ENCODE measurements around the gene APLP2. TPM values are rescaled to one million over a fixed set of nuclear protein-coding genes. Genes with fewer than 3 reads are reported as not detected.

Gene APLP2
- total RNA-seq, 2 donors from 2014 or later: 326 to 454 TPM

- Histone ChIP-seq H3K27me3 (no peaks in the 10 kb centered on the region), H3K27ac (peak overlapping the region; percentile 95 to 96), H3K9me3 (no peaks in the 10 kb centered on the region), H3K36me3 (no peaks in the 10 kb centered on the region), H3K4me1 (peaks cover 0 to 25% of the 10 kb centered on the region in 2 donors), H3K4me3 (peak overlapping the region; percentile 68 to 95)
- no peak for DNase-seq (ENCODE audit: low spot score)
- no peak for TF ChIP-seq CTCF (IDR thresholded peaks at IDR 0.05)
Measured at GRCh38 chr11:130068546-130068985, 1.1 kb upstream of the APLP2 start.

- Histone ChIP-seq H3K27ac (peak overlapping the region; percentile 95 to 96), H3K36me3 (no peaks in the 10 kb centered on the region), H3K4me1 (peaks cover 0 to 25% of the 10 kb centered on the region in 2 donors), H3K9me3 (no peaks in the 10 kb centered on the region), H3K4me3 (peak overlapping the region; percentile 68 to 95), H3K27me3 (no peaks in the 10 kb centered on the region)
- peak; percentile 73 for DNase-seq (ENCODE audit: low spot score)
- no peak for TF ChIP-seq CTCF (IDR thresholded peaks at IDR 0.05)
Measured at GRCh38 chr11:130068986-130069658, 572 bp upstream of the APLP2 start.

GRCh38 chr11:130070109-130070845 lies 583 bp downstream of the APLP2 start:
- peak overlapping the region; percentile 91 to 96 for H3K27ac ChIP-seq
- no peak for DNase-seq (ENCODE audit: low spot score)
- H3K4me3 ChIP-seq: peak overlapping the region; percentile 92 to 95
- no peak for TF ChIP-seq CTCF (IDR thresholded peaks at IDR 0.05)
- H3K27me3 ChIP-seq: no peaks in the 10 kb centered on the region
- H3K36me3 ChIP-seq: no peaks in the 10 kb centered on the region
- H3K4me1 ChIP-seq: peaks cover 0 to 25% of the 10 kb centered on the region in 2 donors
- H3K9me3 ChIP-seq: no peaks in the 10 kb centered on the region

- Histone ChIP-seq H3K4me3 (peak overlapping the region; percentile 92 to 95), H3K27ac (peak overlapping the region; percentile 91 to 96), H3K27me3 (no peaks in the 10 kb centered on the region), H3K4me1 (peaks cover 0 to 25% of the 10 kb centered on the region in 2 donors), H3K9me3 (no peaks in the 10 kb centered on the region), H3K36me3 (no peaks in the 10 kb centered on the region)
- no peak for DNase-seq (ENCODE audit: low spot score)
- TF ChIP-seq CTCF (IDR thresholded peaks at IDR 0.05): no peak
Measured at GRCh38 chr11:130070846-130071200, 1.1 kb downstream of the APLP2 start.

GRCh38 chr11:130071211-130071712 lies 1.6 kb downstream of the APLP2 start:
- no peak for DNase-seq (ENCODE audit: low spot score)
- H3K9me3 ChIP-seq: no peaks in the 10 kb centered on the region
- H3K4me3 ChIP-seq: peak overlapping the region; percentile 92 to 95
- H3K27me3 ChIP-seq: no peaks in the 10 kb centered on the region
- H3K27ac ChIP-seq: peak overlapping the region; percentile 91 to 96
- H3K4me1 ChIP-seq: peaks cover 0 to 25% of the 10 kb centered on the region in 2 donors
- no peaks in the 10 kb centered on the region for H3K36me3 ChIP-seq
- TF ChIP-seq CTCF (IDR thresholded peaks at IDR 0.05): no peak

All from right atrium auricular region (tissue), 2 donors.